Posterior vena cava (tissue), 2 donors: ENCODE measurements around the gene ITGAE. TPM values are rescaled to one million over a fixed set of nuclear protein-coding genes. Genes with fewer than 3 reads are reported as not detected.

Experiments used
- DNase-seq: peaks from one replicate; pipeline ENCODE4 v3.0.0-alpha.2; 2020; ENCODE audit warnings: low spot score
- intact Hi-C, 2 donors: fragments of 100-400 bp; cut with DNase I; formaldehyde crosslinking; loops; one replicate each; pipeline versions ENCODE4 v1.14.1 to v1.14.2; 2022 to 2023
- total RNA-seq, 2 donors: library from RNA; stranded (reverse); fragmentation: NEBNext Ultra II Directional; extraction: Animal tissue kit (Norgen Biotek cat#: 25700); gene quantifications; one replicate each; pipeline ENCODE4 v1.2.1, GENCODE V29; 2021
- donor health status: DM: yes; HTN: yes; CAD: no.
- donor health status: DM: yes; HTN: yes; CAD: no.

ITGAE gene
- total RNA-seq, 2 donors from 2014 or later: 18.2 to 25.6 TPM

GRCh38 chr17:3828151-3828851, 27.3 kb upstream of the ITGAE start:
- intact Hi-C loops: no loop called here

DNA sequence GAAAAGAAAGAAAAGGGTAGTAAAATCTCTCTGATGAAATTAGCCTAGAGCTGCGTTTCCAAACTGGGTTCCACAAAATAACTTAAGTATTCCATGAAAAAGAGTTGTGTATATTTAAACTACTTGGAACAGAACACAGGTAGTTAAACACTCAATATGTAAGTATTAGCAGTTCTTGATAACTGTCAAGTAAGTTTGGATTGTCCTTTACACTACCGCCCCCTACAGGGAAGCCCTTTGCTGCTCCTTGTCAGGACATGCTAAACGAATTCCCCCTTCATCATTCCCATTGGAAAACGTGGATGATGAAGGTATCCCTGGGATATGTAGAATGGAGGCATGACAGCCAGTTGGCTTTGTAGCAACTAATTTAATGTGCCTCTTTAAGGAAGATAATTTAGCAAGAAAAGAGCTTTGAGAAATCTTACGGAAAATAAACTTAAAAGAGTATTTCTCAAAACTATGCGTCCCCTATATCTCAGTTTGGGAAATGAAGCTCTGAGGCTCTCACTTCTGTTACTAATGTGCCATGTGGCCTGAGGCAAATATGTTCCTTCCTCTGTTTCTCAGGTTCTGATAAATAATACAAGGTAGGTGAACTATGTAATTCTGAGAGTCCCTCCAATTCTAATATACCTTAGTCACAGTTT, 26.3 kb upstream of the ITGAE start:
- intact Hi-C loops: no loop called here
- no peak for DNase-seq

More at GRCh38 chr17:3828151-3828851, 27.3 kb upstream of the ITGAE start:
- DNase-seq: peak; percentile 56

GRCh38 chr17:3826191-3826590, 25.2 kb upstream of the ITGAE start:
- no peak for DNase-seq
- intact Hi-C loops: no loop called here

- no peak for DNase-seq
- intact Hi-C loops: no loop called here
Measured at GRCh38 chr17:3821101-3821500, 20.1 kb upstream of the ITGAE start.

GRCh38 chr17:3818786-3819185, 17.8 kb upstream of the ITGAE start:
- intact Hi-C loops: no loop called here
- DNase-seq: no peak

DNA sequence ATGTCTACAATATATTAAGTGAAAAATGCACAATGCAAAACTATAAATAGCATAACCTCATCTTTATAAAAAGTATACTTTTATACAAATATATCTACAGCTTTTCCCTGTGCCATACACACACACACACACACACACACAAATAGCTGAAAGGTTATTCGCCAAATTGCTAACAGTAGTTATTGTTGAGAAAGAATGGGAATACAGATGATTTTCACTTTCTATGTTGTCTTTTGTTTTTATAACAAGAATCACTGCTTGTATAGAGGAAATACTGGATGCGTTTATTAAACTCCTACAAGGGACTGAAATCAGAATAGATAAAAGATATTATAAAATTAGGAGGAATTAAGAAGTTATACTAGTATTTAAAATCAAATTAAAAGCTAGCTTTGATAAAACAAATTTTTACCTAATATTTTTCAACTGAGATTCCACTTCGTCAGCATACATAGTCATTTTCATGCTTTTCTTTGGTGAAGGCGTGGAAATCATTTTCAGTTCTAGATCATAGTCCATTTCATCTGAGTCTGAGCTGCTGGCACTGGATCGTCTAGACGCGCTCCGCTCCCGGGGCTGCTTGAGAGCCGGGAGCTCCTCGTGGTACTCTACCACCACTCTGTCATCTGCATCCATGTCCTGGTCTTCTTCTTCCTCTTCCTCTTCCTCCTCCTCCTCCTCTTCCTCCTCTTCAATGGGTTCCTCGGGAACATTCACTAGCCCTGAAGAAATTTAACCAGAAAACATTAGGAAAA, 17.0 kb upstream of the ITGAE start:
- intact Hi-C loops: no loop called here

GRCh38 chr17:3815925-3816324, 14.9 kb upstream of the ITGAE start:
- intact Hi-C loops: no loop called here

More for the DNA sequence above, 17.0 kb upstream of the ITGAE start:
- DNase-seq: no peak

GRCh38 chr17:3815122-3815521, 14.1 kb upstream of the ITGAE start:
- intact Hi-C loops: no loop called here
- DNase-seq: no peak

More at GRCh38 chr17:3815925-3816324, 14.9 kb upstream of the ITGAE start:
- no peak for DNase-seq

DNA sequence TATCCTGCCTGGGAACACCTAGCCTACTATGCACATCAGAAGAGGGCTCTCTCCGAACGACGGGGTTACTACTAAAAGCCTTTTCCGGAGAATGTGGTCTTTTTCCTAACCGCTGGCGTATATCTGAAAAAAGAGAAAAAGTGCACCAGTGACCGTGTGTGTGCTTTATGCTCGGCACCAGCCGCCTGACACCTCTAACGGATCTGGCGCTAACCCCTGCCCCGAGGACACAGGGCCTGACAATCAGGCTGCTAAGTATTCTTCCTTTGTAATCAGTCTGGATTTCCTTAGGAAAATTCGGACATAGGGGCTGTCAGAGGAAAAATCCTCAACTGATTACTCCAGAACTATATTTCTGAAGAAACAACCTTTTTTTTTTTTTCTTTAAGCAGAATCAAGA, 13.4 kb upstream of the ITGAE start:
- DNase-seq: no peak
- intact Hi-C loops: no loop called here

- no peak for DNase-seq
Measured at GRCh38 chr17:3813171-3813570, 12.2 kb upstream of the ITGAE start.

GRCh38 chr17:3812771-3813170, 11.8 kb upstream of the ITGAE start:
- intact Hi-C loops: no loop called here
- no peak for DNase-seq

More at GRCh38 chr17:3813171-3813570, 12.2 kb upstream of the ITGAE start:
- intact Hi-C loops: no loop called here

GRCh38 chr17:3812284-3812683, 11.3 kb upstream of the ITGAE start:
- DNase-seq: peak; percentile 54
- intact Hi-C loops: no loop called here

DNA sequence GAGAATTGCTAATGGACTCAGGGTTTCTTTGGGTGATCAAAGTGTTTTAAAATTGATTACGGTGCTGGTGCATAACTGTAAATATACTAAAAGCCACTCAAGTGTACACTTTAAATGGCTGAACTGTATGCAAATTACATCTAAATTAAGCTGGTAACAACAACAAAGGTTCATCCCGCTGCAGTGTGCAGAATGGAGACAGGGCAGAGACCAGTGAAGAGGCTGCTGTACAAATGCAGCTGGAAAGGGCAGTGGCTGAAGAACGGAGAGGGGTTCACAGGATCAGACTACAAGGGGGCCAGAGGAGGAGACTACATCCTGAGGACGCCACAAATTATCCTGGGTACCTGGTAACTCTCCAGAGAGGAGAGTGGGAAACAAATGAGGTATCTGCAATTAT, 9.0 kb upstream of the ITGAE start:
- DNase-seq: no peak
- intact Hi-C loops: no loop called here

DNA sequence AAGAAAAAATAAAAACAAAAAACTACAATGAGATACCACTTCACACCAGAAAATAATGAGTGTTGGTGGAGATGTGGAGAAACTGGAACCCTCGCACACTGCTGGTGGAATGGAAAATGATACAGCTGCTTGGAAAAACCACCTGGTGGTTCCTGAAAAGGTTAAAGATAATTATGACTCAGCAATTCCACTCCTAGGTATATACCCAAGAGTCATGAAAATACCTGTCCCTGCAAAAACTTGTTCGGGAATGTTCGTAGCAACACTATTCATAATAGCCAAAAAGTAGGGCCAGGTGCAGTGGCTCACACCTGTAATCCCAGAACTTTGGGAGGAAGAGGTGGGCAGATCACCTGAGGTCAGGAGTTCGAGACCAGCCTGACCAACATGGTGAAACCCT, 8.1 kb upstream of the ITGAE start:
- intact Hi-C loops: no loop called here
- DNase-seq: no peak

- intact Hi-C loops: no loop called here
- DNase-seq: no peak
Measured at GRCh38 chr17:3808701-3809100, 7.7 kb upstream of the ITGAE start.

GRCh38 chr17:3805581-3805980, 4.6 kb upstream of the ITGAE start:
- peak; percentile 64 for DNase-seq
- intact Hi-C loops: no loop called here

DNA sequence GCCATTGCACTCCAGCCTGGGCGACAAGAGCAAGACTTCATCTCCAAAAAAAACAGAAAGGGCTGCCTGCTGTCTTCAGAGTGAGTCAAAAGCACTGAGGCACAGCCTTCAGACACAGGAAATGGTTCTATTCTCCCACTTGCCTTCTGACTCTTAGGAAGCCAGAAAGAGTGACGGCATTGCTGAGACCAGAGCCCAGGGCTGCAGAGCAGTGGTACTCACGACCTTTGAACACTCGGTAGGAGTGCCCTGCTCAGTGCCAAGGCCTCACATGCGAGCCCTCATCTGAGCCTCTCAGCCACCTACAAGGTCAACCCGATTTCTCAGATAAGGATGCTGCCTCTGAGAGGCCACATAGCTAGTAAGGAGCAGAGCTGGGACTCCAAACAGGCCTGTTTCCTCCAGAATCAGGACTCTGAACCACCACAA, 3.5 kb upstream of the ITGAE start:
- no peak for DNase-seq
- intact Hi-C loops: no loop called here

DNA sequence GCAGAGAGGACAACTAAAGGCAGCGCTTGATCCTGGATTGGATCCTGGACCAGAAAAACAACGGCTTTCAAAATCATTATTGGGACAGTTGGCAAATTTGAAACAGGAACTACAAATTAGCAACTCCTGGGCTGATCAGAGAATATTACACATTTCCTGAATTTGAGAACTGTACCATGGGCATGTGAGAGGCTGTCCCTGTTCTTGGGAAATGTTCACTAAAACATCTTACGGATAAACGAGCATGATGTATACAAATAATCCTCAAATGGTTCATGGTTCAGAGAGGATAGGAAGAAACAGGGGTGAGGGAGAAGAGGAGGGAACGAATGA, 2.3 kb upstream of the ITGAE start:
- DNase-seq: no peak
- intact Hi-C loops: no loop called here

DNA sequence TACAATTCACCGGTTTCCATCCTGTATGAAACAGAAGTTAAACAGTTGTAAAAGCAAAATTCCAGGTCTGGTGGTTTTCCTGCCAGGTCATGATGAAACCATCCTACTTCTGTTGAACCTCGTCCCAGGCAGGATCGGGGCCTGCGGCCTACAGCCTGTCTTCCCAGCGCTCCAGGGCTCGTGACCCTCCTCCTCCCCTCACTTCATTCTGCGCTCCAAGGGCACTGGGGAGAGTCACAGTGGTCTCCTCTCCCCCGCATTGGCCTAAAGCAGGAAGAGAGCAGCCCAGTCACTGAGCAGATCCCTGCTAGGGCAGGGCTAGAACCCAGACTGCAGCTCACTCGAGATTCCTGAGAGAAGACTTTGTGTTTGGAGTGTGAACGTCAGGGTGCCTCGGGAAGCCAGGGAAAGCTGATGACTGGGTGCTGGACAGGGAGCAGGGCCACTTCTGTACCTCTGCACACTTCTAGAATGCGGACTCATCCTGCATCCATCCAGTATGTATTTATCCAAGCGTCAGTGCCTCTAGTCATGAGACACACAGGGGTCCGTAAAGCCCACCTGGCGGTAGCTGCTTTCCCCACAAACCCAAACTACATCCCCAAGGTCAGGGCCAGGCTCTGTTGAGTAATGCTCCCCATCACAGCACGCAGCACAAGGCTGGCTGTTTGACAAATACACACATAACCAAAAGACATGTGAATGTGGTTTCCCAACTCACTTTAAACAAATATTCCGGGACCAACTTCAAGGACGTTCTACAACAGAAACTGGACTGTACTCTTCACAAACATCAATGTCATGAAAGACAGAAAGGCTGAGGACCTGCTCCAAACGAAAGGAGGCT, 1.7 kb upstream of the ITGAE start:
- intact Hi-C loops: no loop called here
- peak; percentile 80 for DNase-seq

DNA sequence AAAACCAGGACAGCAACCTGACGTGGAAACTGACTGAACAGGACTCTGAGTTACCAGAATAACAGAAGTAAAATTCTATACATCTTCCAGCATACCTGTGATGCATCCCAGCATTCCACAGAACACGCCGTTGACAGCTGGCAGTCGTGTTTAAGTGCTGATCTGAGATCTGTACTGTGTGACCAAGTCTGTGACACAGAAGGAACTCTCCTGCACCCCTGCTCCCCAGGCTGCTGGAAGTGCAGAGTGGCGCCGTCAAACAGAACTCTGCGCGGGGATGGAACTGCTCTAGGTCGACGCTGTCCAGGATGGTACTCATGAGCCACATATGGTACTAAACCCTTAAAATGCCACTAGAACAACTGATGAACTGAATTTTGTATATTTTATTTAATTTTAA, 804 bp upstream of the ITGAE start:
- peak; percentile 45 for DNase-seq
- intact Hi-C loops: no loop called here
